GM19193 (cell line): ENCODE measurements around the gene FBLL1.

Experiments used
- POLR2A ChIP-seq: IDR thresholded peaks from 4 replicates; pipeline ENCODE4 v1.6.1; 2011; ENCODE audit not compliant: insufficient read depth, insufficient read length; ENCODE audit errors: extremely low read depth

FBLL1 gene

DNA sequence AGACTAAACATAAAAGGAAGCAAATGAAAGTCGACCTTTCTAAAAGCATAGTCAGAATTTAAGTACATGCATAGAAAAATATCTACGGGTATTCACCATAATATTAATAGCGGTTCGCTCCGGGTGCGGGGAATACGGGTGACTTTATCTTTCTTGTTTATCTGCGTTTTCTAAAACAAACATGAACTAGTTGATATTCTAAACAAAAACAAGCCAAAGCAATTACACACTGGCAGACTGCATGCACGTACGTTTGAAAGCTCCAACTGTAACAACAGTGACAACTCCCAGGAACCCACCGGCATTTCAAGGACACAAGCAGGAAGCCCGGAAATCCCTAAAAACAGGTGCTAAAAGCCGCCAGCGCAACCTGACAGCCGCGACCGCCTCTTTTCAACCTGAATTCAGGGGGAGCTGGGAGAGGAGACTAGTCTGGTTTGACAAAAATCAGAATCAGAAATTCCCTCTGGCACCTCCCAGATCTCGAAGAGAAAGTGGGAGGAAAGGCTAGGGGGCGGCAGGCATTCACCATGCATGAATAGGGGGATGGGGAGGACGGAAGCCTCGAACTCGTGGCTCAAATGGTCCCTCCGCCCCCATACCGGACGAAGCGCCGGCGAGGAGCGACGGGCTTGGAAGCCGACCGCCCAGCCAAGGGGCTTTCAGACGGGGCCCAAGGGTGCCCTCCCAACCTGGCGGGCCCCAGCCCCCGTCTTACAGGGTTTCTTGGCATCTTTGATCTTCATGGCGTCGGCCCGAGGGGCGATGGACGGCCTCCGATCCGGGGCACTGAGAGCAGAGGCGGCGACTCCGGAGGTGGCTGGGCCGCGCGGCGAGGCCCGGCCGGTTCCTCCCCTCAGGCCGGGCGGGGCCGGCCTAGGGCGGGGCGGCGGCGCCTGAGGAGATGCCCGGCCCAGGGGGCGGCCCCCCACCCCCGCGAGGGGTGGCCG is 49.7 kb downstream of the FBLL1 start, which contains the start of gene PANK3:
TSS of gene PANK3 (minus strand) at position 831 of the 950 bp plus-strand sequence. CDS start at position 746, 85 bp downstream.
- TF ChIP-seq POLR2A = peak; percentile 85

DNA sequence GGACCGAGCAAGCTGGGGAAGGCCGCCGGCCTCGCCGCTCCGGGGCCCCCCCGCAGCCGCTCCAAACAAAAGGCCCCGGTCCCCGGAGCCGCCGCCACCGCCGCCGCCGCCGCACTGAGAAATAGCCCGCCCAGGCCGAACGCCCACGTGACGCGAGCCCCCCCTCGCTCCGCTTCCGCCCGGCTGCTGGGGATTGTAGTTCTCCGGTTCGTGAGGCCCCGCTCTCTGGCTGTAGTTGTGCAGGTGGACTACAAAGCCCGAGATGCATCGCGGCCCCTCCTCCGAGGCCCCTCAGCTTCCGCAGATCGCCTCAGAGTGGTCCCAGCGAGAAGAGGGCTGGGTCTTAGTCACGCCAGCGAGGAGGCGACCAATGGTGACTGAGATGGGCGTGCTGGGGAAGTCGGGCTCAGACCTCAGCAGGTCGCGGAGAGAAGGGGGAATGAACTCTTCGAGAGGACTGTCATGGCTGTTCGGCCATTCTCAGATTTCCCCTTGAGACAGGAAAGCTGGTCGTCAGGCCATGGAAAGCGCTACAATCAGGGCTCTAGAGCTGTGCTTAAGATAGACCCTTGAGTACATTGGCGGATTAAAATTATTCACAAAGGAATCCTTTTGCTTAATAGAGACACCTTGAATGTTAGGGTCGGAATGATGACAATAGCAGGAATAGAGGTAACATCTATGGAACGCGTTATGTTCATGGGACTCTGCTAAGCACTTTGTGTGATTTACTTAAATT is 50.6 kb downstream of the FBLL1 start:
- TF ChIP-seq POLR2A = peak; percentile 88

DNA sequence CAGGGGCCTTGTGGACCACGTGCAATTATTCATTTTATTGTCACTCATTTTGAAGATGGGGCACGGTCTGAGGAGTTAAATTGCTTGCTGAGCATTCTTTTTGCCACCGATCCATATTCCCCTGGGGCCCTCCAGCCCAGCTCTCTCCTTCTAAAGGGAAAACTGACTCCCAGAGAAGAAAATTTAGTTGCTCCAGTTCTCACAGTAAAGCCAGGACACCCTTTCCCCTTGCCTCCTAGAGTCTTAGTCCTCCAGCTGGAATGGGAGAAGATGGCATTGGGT is 51.1 kb downstream of the FBLL1 start:
- no peak for TF ChIP-seq POLR2A
